ENCODE measurements around the gene RGR. TPM values are rescaled to one million over a fixed set of nuclear protein-coding genes. Genes with fewer than 3 reads are reported as not detected.

The RGR gene
- not detected for polyA plus RNA-seq (2012; ENCODE audit: low read depth, missing spikeins)

GRCh38 chr10:84244651-84245270 is at the start of gene RGR:
Gene RGR (plus strand): TSS chr10:84245053. CDS start chr10:84245091, 38 bp downstream.
- no peak for DNase-seq (ENCODE audit: insufficient read length, low spot score)
- FAIRE-seq = no peak
- no peak for TF ChIP-seq SPI1 (IDR thresholded peaks at IDR 0.05; ENCODE audit: low read depth, low read length)
- no peak for TF ChIP-seq POU2F2 (IDR thresholded peaks at IDR 0.05; ENCODE audit: low read depth, low read length)
- TF ChIP-seq PAX5 (IDR thresholded peaks at IDR 0.05; ENCODE audit: insufficient read depth, low read length, severe bottlenecking) = no peak
- no peak for TF ChIP-seq POLR2AphosphoS5 (IDR thresholded peaks at IDR 0.05; ENCODE audit: low read depth, low read length)
- no peak for TF ChIP-seq POLR2A (IDR thresholded peaks at IDR 0.05; ENCODE audit: low read depth, low read length)
- TF ChIP-seq TAF1 (IDR thresholded peaks at IDR 0.05; ENCODE audit: low read depth, low read length) = no peak

- FAIRE-seq (no peak), DNase-seq (ENCODE audit: insufficient read length, low spot score) (no peak)
- no peak for TF ChIP-seq POU2F2 (IDR thresholded peaks at IDR 0.05; ENCODE audit: low read depth, low read length)
- no peak for TF ChIP-seq PAX5 (IDR thresholded peaks at IDR 0.05; ENCODE audit: insufficient read depth, low read length, severe bottlenecking)
- TF ChIP-seq POLR2A (IDR thresholded peaks at IDR 0.05; ENCODE audit: low read depth, low read length) = no peak
- TF ChIP-seq TAF1 (IDR thresholded peaks at IDR 0.05; ENCODE audit: low read depth, low read length) = no peak
- TF ChIP-seq POLR2AphosphoS5 (IDR thresholded peaks at IDR 0.05; ENCODE audit: low read depth, low read length) = no peak
- no peak for TF ChIP-seq SPI1 (IDR thresholded peaks at IDR 0.05; ENCODE audit: low read depth, low read length)
These were observed 48.8 kb upstream of the RGR start for GRCh38 chr10:84196083-84196482.

GRCh38 chr10:84196941-84197340 is 47.9 kb upstream of the RGR start:
- TF ChIP-seq POU2F2 (IDR thresholded peaks at IDR 0.05; ENCODE audit: low read depth, low read length) = no peak
- no peak for TF ChIP-seq PAX5 (IDR thresholded peaks at IDR 0.05; ENCODE audit: insufficient read depth, low read length, severe bottlenecking)
- no peak for TF ChIP-seq POLR2A (IDR thresholded peaks at IDR 0.05; ENCODE audit: low read depth, low read length)
- TF ChIP-seq SPI1 (IDR thresholded peaks at IDR 0.05; ENCODE audit: low read depth, low read length) = no peak
- no peak for TF ChIP-seq POLR2AphosphoS5 (IDR thresholded peaks at IDR 0.05; ENCODE audit: low read depth, low read length)
- no peak for TF ChIP-seq TAF1 (IDR thresholded peaks at IDR 0.05; ENCODE audit: low read depth, low read length)
- no peak for FAIRE-seq
- no peak for DNase-seq (ENCODE audit: insufficient read length, low spot score)

GRCh38 chr10:84197643-84198042 is 47.2 kb upstream of the RGR start:
- FAIRE-seq = no peak
- no peak for DNase-seq (ENCODE audit: insufficient read length, low spot score)
- TF ChIP-seq POLR2AphosphoS5 (IDR thresholded peaks at IDR 0.05; ENCODE audit: low read depth, low read length) (no peak), PAX5 (IDR thresholded peaks at IDR 0.05; ENCODE audit: insufficient read depth, low read length, severe bottlenecking) (no peak), TAF1 (IDR thresholded peaks at IDR 0.05; ENCODE audit: low read depth, low read length) (no peak), SPI1 (IDR thresholded peaks at IDR 0.05; ENCODE audit: low read depth, low read length) (no peak), POU2F2 (IDR thresholded peaks at IDR 0.05; ENCODE audit: low read depth, low read length) (no peak), POLR2A (IDR thresholded peaks at IDR 0.05; ENCODE audit: low read depth, low read length) (no peak)

GRCh38 chr10:84198206-84198915 is 46.5 kb upstream of the RGR start:
- FAIRE-seq (no peak), DNase-seq (ENCODE audit: insufficient read length, low spot score) (no peak)
- TF ChIP-seq POLR2A (IDR thresholded peaks at IDR 0.05; ENCODE audit: low read depth, low read length) (no peak), TAF1 (IDR thresholded peaks at IDR 0.05; ENCODE audit: low read depth, low read length) (no peak), PAX5 (IDR thresholded peaks at IDR 0.05; ENCODE audit: insufficient read depth, low read length, severe bottlenecking) (no peak), POLR2AphosphoS5 (IDR thresholded peaks at IDR 0.05; ENCODE audit: low read depth, low read length) (no peak), SPI1 (IDR thresholded peaks at IDR 0.05; ENCODE audit: low read depth, low read length) (no peak), POU2F2 (IDR thresholded peaks at IDR 0.05; ENCODE audit: low read depth, low read length) (no peak)

GRCh38 chr10:84200537-84201243 is 44.2 kb upstream of the RGR start:
- TF ChIP-seq POU2F2 (IDR thresholded peaks at IDR 0.05; ENCODE audit: low read depth, low read length) (no peak), TAF1 (IDR thresholded peaks at IDR 0.05; ENCODE audit: low read depth, low read length) (no peak), POLR2A (IDR thresholded peaks at IDR 0.05; ENCODE audit: low read depth, low read length) (no peak), SPI1 (IDR thresholded peaks at IDR 0.05; ENCODE audit: low read depth, low read length) (no peak), PAX5 (IDR thresholded peaks at IDR 0.05; ENCODE audit: insufficient read depth, low read length, severe bottlenecking) (no peak), POLR2AphosphoS5 (IDR thresholded peaks at IDR 0.05; ENCODE audit: low read depth, low read length) (no peak)
- DNase-seq (ENCODE audit: insufficient read length, low spot score) (no peak), FAIRE-seq (no peak)

GRCh38 chr10:84201244-84201606 is 43.6 kb upstream of the RGR start:
- no peak for TF ChIP-seq POLR2AphosphoS5 (IDR thresholded peaks at IDR 0.05; ENCODE audit: low read depth, low read length)
- TF ChIP-seq POU2F2 (IDR thresholded peaks at IDR 0.05; ENCODE audit: low read depth, low read length) = no peak
- TF ChIP-seq POLR2A (IDR thresholded peaks at IDR 0.05; ENCODE audit: low read depth, low read length) = no peak
- TF ChIP-seq SPI1 (IDR thresholded peaks at IDR 0.05; ENCODE audit: low read depth, low read length) = no peak
- no peak for TF ChIP-seq PAX5 (IDR thresholded peaks at IDR 0.05; ENCODE audit: insufficient read depth, low read length, severe bottlenecking)
- TF ChIP-seq TAF1 (IDR thresholded peaks at IDR 0.05; ENCODE audit: low read depth, low read length) = no peak
- DNase-seq (ENCODE audit: insufficient read length, low spot score) = no peak
- FAIRE-seq = no peak

GRCh38 chr10:84201682-84202081 is 43.2 kb upstream of the RGR start:
- TF ChIP-seq TAF1 (IDR thresholded peaks at IDR 0.05; ENCODE audit: low read depth, low read length) (no peak), PAX5 (IDR thresholded peaks at IDR 0.05; ENCODE audit: insufficient read depth, low read length, severe bottlenecking) (no peak), SPI1 (IDR thresholded peaks at IDR 0.05; ENCODE audit: low read depth, low read length) (no peak), POLR2A (IDR thresholded peaks at IDR 0.05; ENCODE audit: low read depth, low read length) (no peak), POLR2AphosphoS5 (IDR thresholded peaks at IDR 0.05; ENCODE audit: low read depth, low read length) (no peak), POU2F2 (IDR thresholded peaks at IDR 0.05; ENCODE audit: low read depth, low read length) (no peak)
- FAIRE-seq (no peak), DNase-seq (ENCODE audit: insufficient read length, low spot score) (no peak)

- no peak for TF ChIP-seq TAF1 (IDR thresholded peaks at IDR 0.05; ENCODE audit: low read depth, low read length)
- no peak for TF ChIP-seq PAX5 (IDR thresholded peaks at IDR 0.05; ENCODE audit: insufficient read depth, low read length, severe bottlenecking)
- TF ChIP-seq POLR2A (IDR thresholded peaks at IDR 0.05; ENCODE audit: low read depth, low read length) = no peak
- TF ChIP-seq POU2F2 (IDR thresholded peaks at IDR 0.05; ENCODE audit: low read depth, low read length) = no peak
- TF ChIP-seq POLR2AphosphoS5 (IDR thresholded peaks at IDR 0.05; ENCODE audit: low read depth, low read length) = no peak
- no peak for TF ChIP-seq SPI1 (IDR thresholded peaks at IDR 0.05; ENCODE audit: low read depth, low read length)
- no peak for DNase-seq (ENCODE audit: insufficient read length, low spot score)
- FAIRE-seq = no peak
These were observed 42.5 kb upstream of the RGR start for GRCh38 chr10:84202349-84202748.

Data from GM12891 (cell line).